ENCODE results near the gene ATXN7L3.

The ATXN7L3 gene

GRCh38 chr17:44221862-44222111, 22.1 kb upstream of the ATXN7L3 start (continued):
- TF ChIP-seq ZFP37 (tag by site-specific recombination; IDR thresholded peaks at IDR 0.05) (0 out of 2 replicates have a peak, but pooled peaks have one; percentile 11), ZNF580 (tag by site-specific recombination; IDR thresholded peaks at IDR 0.05) (no peak), ZNF404 (tag by site-specific recombination; IDR thresholded peaks at IDR 0.05) (no peak), OVOL3 (tag by site-specific recombination; IDR thresholded peaks at IDR 0.05) (no peak), ZBTB1 (tag by site-specific recombination; IDR thresholded peaks at IDR 0.05) (no peak), ATF2 (tag by site-specific recombination; IDR thresholded peaks at IDR 0.05; ENCODE audit: low read depth) (no peak)

GRCh38 chr17:44221084-44221861, 21.6 kb upstream of the ATXN7L3 start:
- Histone ChIP-seq H3K27ac (ENCODE audit: extremely low read depth, low read depth, low read length) (peak overlapping the region; percentile 100; the same call in 1 of the 2 replicates), H3K36me3 (ENCODE audit: control insufficient read depth in 2 of 2, insufficient read depth in 1 of 2, low read length in 2 of 2) (peaks cover 0 to 12% of the 10 kb centered on the region in 2 experiments; a peak in 2 of 3 replicates), H3K4me3 (ENCODE audit: low read depth, low read length) (peak overlapping the region; percentile 79), H3K4me1 (ENCODE audit: control insufficient read depth, insufficient read depth, low read length) (peaks cover 11% of the 10 kb centered on the region), H3K9me3 (ENCODE audit: control insufficient read depth, insufficient read depth, low read depth, low read length) (no peaks in the 10 kb centered on the region)
- POLR2A ChIA-PET: interaction anchor here (0.6 to 3.4 kb wide), 32 partner anchors 9 to 487 kb away, joined by 3 to 38 read pairs (median 5); partner anchors contain the start of genes ATXN7L3, FAM171A2, FZD2 and RUNDC3A
- CTCF ChIA-PET: interaction anchor here (0.9 to 2.1 kb wide), 13 partner anchors 10 to 238 kb away, joined by 3 to 11 read pairs (median 4); partner anchors contain the start of gene TMUB2
- TF ChIP-seq ZNF221 (tag by site-specific recombination; IDR thresholded peaks at IDR 0.05; ENCODE audit: borderline replicate concordance): no peak
- TF ChIP-seq MYNN (tag by site-specific recombination; IDR thresholded peaks at IDR 0.05; ENCODE audit: borderline replicate concordance): no peak
- no peak for TF ChIP-seq ZNF426 (tag by site-specific recombination; IDR thresholded peaks at IDR 0.05)
- TF ChIP-seq ZNF404 (tag by site-specific recombination; IDR thresholded peaks at IDR 0.05): no peak
- no peak for TF ChIP-seq PRDM4 (tag by site-specific recombination; IDR thresholded peaks at IDR 0.05)
- TF ChIP-seq SALL2 (tag by site-specific recombination; IDR thresholded peaks at IDR 0.05; ENCODE audit: borderline replicate concordance): no peak
- no peak for TF ChIP-seq OVOL3 (tag by site-specific recombination; IDR thresholded peaks at IDR 0.05)
- TF ChIP-seq ZNF175 (tag by site-specific recombination; IDR thresholded peaks at IDR 0.05): no peak
- no peak for TF ChIP-seq ZNF561 (tag by site-specific recombination; IDR thresholded peaks at IDR 0.05; ENCODE audit: borderline replicate concordance)
- TF ChIP-seq ZNF350 (tag by site-specific recombination; IDR thresholded peaks at IDR 0.05): no peak
- TF ChIP-seq CTCF (tag by site-specific recombination; IDR thresholded peaks at IDR 0.05): peak; percentile 67
- no peak for TF ChIP-seq ZNF138 (tag by site-specific recombination; IDR thresholded peaks at IDR 0.05; ENCODE audit: borderline replicate concordance)
- TF ChIP-seq RBAK (tag by site-specific recombination; IDR thresholded peaks at IDR 0.05): no peak
- no peak for TF ChIP-seq ZNF558 (tag by site-specific recombination; IDR thresholded peaks at IDR 0.05)
- no peak for TF ChIP-seq ZNF146 (tag by site-specific recombination; IDR thresholded peaks at IDR 0.05)
- TF ChIP-seq KLF8 (tag by site-specific recombination; IDR thresholded peaks at IDR 0.05): peak; percentile 89
- TF ChIP-seq ZBTB20 (tag by site-specific recombination; IDR thresholded peaks at IDR 0.05): peak; percentile 80
- peak; percentile 67; the same call in 1 of the 2 replicates for TF ChIP-seq SP7 (tag by site-specific recombination; IDR thresholded peaks at IDR 0.05)
- no peak for TF ChIP-seq ZNF473 (tag by site-specific recombination; IDR thresholded peaks at IDR 0.05)
- TF ChIP-seq HOXA7 (CRISPR knock-in tag; IDR thresholded peaks at IDR 0.05; ENCODE audit: borderline replicate concordance): no peak
- TF ChIP-seq ZNF211 (tag by site-specific recombination; IDR thresholded peaks at IDR 0.05; ENCODE audit: low read depth): no peak
- TF ChIP-seq TRIM28 (IDR thresholded peaks at IDR 0.05; ENCODE audit: borderline replicate concordance, low read length): 0 out of 2 replicates have a peak, but pooled peaks have one; percentile 11
- no peak for TF ChIP-seq REPIN1 (tag by site-specific recombination; IDR thresholded peaks at IDR 0.05; ENCODE audit: low read depth)
- no peak for TF ChIP-seq YY2 (tag by site-specific recombination; IDR thresholded peaks at IDR 0.05)
- TF ChIP-seq ZNF488 (tag by site-specific recombination; IDR thresholded peaks at IDR 0.05): no peak
- no peak for TF ChIP-seq ZNF548 (tag by site-specific recombination; IDR thresholded peaks at IDR 0.05)
- TF ChIP-seq WT1 (tag by site-specific recombination; IDR thresholded peaks at IDR 0.05): no peak
